ENCODE measurements around the gene TNFSF13B. TPM values are rescaled to one million over a fixed set of nuclear protein-coding genes. Genes with fewer than 3 reads are reported as not detected.

TNFSF13B gene
- total and polyA plus RNA-seq, 10 donors = 7.7 to 82.1 (median 31.0) TPM

DNA sequence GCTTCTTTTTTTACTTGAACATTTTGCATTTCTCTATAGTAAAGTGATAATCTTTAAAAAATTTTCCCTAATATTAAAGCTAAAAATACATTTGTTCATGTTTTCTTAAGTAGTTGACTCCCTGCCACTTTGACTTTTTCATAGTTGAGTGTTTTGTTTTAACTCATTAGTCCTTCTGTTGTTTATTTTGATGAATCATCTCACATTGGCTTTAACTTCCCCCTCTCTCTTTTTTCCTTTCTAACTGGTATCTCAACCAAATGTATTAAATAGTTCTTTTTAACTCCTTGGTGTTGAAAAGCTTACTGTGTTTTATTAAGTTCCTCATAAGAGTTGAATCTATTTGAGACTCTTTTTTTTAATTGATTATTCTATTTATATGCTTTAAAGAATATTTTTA, 2.8 kb downstream of the TNFSF13B start:
- intact Hi-C loops (cut with DNase I; ENCODE audit: low total_unique reads) = no loop called here
- H3K27me3 ChIP-seq (replicated peaks in 1 of 7) = no peaks in the 10 kb centered on the region

DNA sequence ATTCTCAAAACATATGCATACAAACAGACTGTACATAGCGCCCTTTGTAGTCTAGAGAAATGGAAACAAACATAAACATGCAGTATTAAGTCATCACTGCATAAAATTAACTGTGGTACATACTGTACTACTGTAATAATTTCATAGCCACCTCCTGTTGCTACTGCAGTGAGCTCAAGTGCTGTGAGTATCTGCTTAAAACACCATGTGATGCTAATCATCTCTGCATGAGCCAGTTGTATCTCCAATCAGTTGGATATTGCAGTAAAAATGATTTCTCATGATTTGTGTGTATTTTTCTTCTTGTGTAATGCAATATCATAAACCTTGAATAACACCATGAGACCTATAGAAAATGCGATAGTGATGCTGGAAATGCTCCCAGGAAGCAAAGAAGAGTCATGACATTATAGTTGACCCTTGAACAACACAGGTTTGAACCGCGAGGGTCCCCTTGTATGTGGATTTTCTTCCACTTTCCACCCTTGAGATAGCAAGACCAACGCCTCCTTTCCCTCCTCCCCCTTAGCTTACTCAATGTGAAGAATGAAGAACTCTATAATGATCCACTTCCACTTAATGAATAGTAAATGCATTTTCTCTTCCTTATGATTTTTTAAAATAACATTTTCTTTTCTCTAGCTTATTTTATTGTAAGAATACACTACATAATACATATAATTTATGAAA, 4.1 kb downstream of the TNFSF13B start:
- Histone ChIP-seq H3K9me3 (no peaks in the 10 kb centered on the region), H3K36me3 (no peaks in the 10 kb centered on the region), H3K27me3 (replicated peaks in 1 of 7) (no peaks in the 10 kb centered on the region), H3K27ac (peak overlapping the region in 3 of 8 donors; percentile 9 to 42 (median 18)), H3K4me3 (no peak overlapping the region), H3K4me1 (peaks cover 6 to 62% (median 28%) of the 10 kb centered on the region in 6 donors)
- no peak for DNase-seq
- 79 to 87% (median 81%) methylated on average over 5 of the region's 5 CpGs for WGBS, 5 donors
- intact Hi-C loops (cut with DNase I; ENCODE audit: low total_unique reads) = no loop called here
- TF ChIP-seq, protein P1, sequence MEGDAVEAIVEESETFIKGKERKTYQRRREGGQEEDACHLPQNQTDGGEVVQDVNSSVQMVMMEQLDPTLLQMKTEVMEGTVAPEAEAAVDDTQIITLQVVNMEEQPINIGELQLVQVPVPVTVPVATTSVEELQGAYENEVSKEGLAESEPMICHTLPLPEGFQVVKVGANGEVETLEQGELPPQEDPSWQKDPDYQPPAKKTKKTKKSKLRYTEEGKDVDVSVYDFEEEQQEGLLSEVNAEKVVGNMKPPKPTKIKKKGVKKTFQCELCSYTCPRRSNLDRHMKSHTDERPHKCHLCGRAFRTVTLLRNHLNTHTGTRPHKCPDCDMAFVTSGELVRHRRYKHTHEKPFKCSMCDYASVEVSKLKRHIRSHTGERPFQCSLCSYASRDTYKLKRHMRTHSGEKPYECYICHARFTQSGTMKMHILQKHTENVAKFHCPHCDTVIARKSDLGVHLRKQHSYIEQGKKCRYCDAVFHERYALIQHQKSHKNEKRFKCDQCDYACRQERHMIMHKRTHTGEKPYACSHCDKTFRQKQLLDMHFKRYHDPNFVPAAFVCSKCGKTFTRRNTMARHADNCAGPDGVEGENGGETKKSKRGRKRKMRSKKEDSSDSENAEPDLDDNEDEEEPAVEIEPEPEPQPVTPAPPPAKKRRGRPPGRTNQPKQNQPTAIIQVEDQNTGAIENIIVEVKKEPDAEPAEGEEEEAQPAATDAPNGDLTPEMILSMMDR (IDR thresholded peaks at IDR 0.05 in 8 of 11, conservative IDR thresholded peaks at IDR 0.05 in 3 of 11) = no peak
- TF ChIP-seq POLR2A (IDR thresholded peaks at IDR 0.05) = no peak
- no peak for TF ChIP-seq POLR2AphosphoS5 (IDR thresholded peaks at IDR 0.05)

More for the DNA sequence above, 2.8 kb downstream of the TNFSF13B start:
- H3K4me1 ChIP-seq = peaks cover 9 to 74% (median 34%) of the 10 kb centered on the region in 6 donors
- TF ChIP-seq, protein P1 (IDR thresholded peaks at IDR 0.05 in 8 of 11, conservative IDR thresholded peaks at IDR 0.05 in 3 of 11) = no peak
- no peak for TF ChIP-seq POLR2A (IDR thresholded peaks at IDR 0.05)
- no peak for TF ChIP-seq POLR2AphosphoS5 (IDR thresholded peaks at IDR 0.05)
- DNase-seq = no peak
- no peaks in the 10 kb centered on the region for H3K36me3 ChIP-seq
- peak overlapping the region in 1 of 8 donors; percentile 20 for H3K4me3 ChIP-seq
- peak overlapping the region in 2 of 8 donors; percentile 93 to 96 for H3K27ac ChIP-seq
- H3K9me3 ChIP-seq = no peaks in the 10 kb centered on the region

DNA sequence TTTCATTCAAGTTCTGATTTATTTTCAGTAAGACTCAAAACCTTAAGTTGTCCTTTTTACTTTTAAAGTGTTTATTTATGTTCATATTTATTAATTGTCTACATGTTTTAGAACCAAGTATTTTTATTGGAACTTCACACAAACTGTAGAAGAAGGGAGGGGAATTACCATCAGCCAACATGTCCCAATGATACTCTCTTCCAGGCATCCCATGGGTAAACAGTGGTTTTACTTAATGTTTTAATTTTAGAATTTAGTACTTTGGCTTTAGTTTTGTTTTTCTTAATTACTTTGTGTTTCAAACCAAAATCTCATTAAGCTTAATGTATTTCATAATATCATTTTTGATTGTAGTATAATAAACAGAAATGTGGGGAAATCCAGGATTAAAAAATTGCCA, 5.2 kb downstream of the TNFSF13B start:
- Histone ChIP-seq H3K4me3 (no peak overlapping the region), H3K27ac (no peak overlapping the region), H3K9me3 (no peaks in the 10 kb centered on the region), H3K27me3 (replicated peaks in 1 of 7) (no peaks in the 10 kb centered on the region), H3K36me3 (no peaks in the 10 kb centered on the region), H3K4me1 (peaks cover 0 to 50% (median 17%) of the 10 kb centered on the region in 6 donors)
- no peak for TF ChIP-seq POLR2AphosphoS5 (IDR thresholded peaks at IDR 0.05)
- intact Hi-C loops (cut with DNase I; ENCODE audit: low total_unique reads) = no loop called here
- DNase-seq = no peak

DNA sequence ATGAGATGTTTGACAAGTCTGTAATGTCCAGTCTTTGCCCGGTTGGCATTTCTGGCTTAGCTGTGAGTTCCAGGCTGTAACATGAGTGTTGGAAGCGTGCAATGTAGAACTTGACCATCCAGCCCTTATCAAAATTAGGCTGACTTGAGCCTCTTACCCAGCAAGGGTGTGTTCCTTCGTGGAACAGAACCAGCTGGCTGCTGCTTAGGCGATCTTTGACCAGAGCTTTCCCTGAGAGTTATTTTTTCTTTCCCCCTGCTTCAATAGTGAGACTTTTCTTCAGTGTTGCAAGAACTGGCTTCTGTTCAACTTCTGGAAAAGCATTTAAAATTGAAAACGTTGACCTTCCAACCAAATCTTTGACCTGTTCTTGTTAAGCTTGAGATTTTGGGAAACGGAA, 6.5 kb downstream of the TNFSF13B start:
- no peaks in the 10 kb centered on the region for H3K9me3 ChIP-seq
- no peak for TF ChIP-seq POLR2A (IDR thresholded peaks at IDR 0.05)
- peak in 1 of 3 donors; percentile 10 for TF ChIP-seq POLR2AphosphoS5 (IDR thresholded peaks at IDR 0.05)
- H3K36me3 ChIP-seq = no peaks in the 10 kb centered on the region
- intact Hi-C loops (cut with DNase I; ENCODE audit: low total_unique reads) = no loop called here
- H3K27ac ChIP-seq = no peak overlapping the region
- peaks cover 0 to 37% (median 6%) of the 10 kb centered on the region in 6 donors for H3K4me1 ChIP-seq
- no peaks in the 10 kb centered on the region for H3K27me3 ChIP-seq (replicated peaks in 1 of 7)
- H3K4me3 ChIP-seq = no peak overlapping the region
- DNase-seq = no peak
- WGBS, 5 donors = 67 to 78% (median 73%) methylated on average over 6 of the region's 6 CpGs

DNA sequence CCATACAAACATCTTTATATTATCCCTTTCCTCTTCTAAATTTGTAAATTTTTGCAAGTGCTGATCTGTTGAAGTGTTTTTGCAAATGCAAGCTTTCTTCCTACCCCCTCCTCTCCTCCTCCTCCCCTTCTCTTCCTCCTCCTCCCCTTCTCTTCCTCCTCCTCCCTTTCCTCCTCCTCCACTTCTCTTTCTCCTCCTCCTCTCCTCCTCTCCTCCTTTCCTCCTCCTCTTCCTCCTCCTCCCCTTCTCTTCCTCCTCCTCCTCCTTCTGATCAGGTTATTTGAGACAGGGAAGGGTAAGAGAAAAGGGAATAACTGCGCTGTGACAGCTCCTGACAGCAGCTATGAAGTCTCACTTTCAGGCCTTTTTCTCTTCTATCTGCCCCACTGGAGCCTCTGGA, 8.9 kb downstream of the TNFSF13B start:
- DNase-seq = no peak
- H3K27me3 ChIP-seq (replicated peaks in 1 of 7) = no peaks in the 10 kb centered on the region
- no peaks in the 10 kb centered on the region for H3K9me3 ChIP-seq
- H3K4me1 ChIP-seq = peaks cover 0 to 25% (median 3%) of the 10 kb centered on the region in 6 donors
- H3K4me3 ChIP-seq = no peak overlapping the region
- H3K27ac ChIP-seq = peak overlapping the region in 1 of 8 donors; percentile 10
- WGBS, 5 donors = 95 to 100% (median 95%) methylated on average over 1 of the region's 1 CpG
- H3K36me3 ChIP-seq = no peaks in the 10 kb centered on the region
- TF ChIP-seq, protein P1 (IDR thresholded peaks at IDR 0.05 in 8 of 11, conservative IDR thresholded peaks at IDR 0.05 in 3 of 11) = no peak
- no peak for TF ChIP-seq POLR2A (IDR thresholded peaks at IDR 0.05)
- TF ChIP-seq POLR2AphosphoS5 (IDR thresholded peaks at IDR 0.05) = no peak
- intact Hi-C loops (cut with DNase I; ENCODE audit: low total_unique reads) = no loop called here

All from spleen (tissue), 11 donors.